HT-29 (cell line): ENCODE results near the gene PRR11. TPM values are rescaled to one million over a fixed set of nuclear protein-coding genes. Genes with fewer than 3 reads are reported as not detected.
A peak's percentile ranks its signal among the peaks of the same experiment; 100 is the strongest.
"Not testable (repeated sequence)": the region's sequence is repeated elsewhere in the genome, so short reads cannot be mapped to it uniquely, and the experiment has no call there.

ENCODE experiments used
- DNase-seq: peaks from one replicate; pipeline ENCODE4 v3.0.0-alpha.2; 2015; ENCODE audit warnings: low spot score
- total RNA-seq: library from RNA; depleted of rRNA; stranded (reverse); fragments of >200 nt; shearing (Covaris generic); gene quantifications from 2 replicates; pipeline ENCODE4 v1.2.3, GENCODE V29; 2014; rRNA removed

The PRR11 gene
- 9.7 and 10.0 TPM in 2 replicates for total RNA-seq

GRCh38 chr17:59155439-59156177 is at the start of gene PRR11:
TSS of gene PRR11 (plus strand) at chr17:59155746. CDS start at chr17:59169753, 14,007 bp downstream.
- peak; percentile 98 for DNase-seq

GRCh38 chr17:59105852-59106462 is 49.6 kb upstream of the PRR11 start:
- peak; percentile 57 for DNase-seq

- DNase-seq = peak; percentile 99
Measured at GRCh38 chr17:59106463-59107305, 48.9 kb upstream of the PRR11 start, which contains the start of gene TRIM37. TSS of gene TRIM37 (minus strand) at chr17:59106880. CDS start at chr17:59106461, 419 bp downstream.

- no peak for DNase-seq
Measured at GRCh38 chr17:59107306-59107670, 48.3 kb upstream of the PRR11 start.

GRCh38 chr17:59108400-59109102 is 47.0 kb upstream of the PRR11 start:
- no peak for DNase-seq

GRCh38 chr17:59110973-59111372 is 44.6 kb upstream of the PRR11 start:
- DNase-seq = no peak

- no peak for DNase-seq
Measured at GRCh38 chr17:59111539-59111938, 44.0 kb upstream of the PRR11 start.

GRCh38 chr17:59115474-59115873 is 40.1 kb upstream of the PRR11 start:
- no peak for DNase-seq

GRCh38 chr17:59121901-59122480 is 33.6 kb upstream of the PRR11 start:
- no peak for DNase-seq

- DNase-seq = no peak
Measured at GRCh38 chr17:59124665-59125064, 30.9 kb upstream of the PRR11 start.

GRCh38 chr17:59126809-59127417 is 28.6 kb upstream of the PRR11 start:
- DNase-seq = no peak

GRCh38 chr17:59129814-59130213 is 25.7 kb upstream of the PRR11 start:
- DNase-seq = no peak

- no peak for DNase-seq
Measured at GRCh38 chr17:59131131-59131530, 24.4 kb upstream of the PRR11 start.

GRCh38 chr17:59138339-59138738 is 17.2 kb upstream of the PRR11 start:
- DNase-seq = not testable (repeated sequence)

GRCh38 chr17:59139939-59140338 is 15.6 kb upstream of the PRR11 start:
- DNase-seq = no peak

- no peak for DNase-seq
Measured at GRCh38 chr17:59141860-59142259, 13.7 kb upstream of the PRR11 start.

GRCh38 chr17:59145571-59146096 is 9.9 kb upstream of the PRR11 start:
- no peak for DNase-seq

- DNase-seq = no peak
Measured at GRCh38 chr17:59149051-59149450, 6.5 kb upstream of the PRR11 start.

- DNase-seq = no peak
Measured at GRCh38 chr17:59149841-59150511, 5.6 kb upstream of the PRR11 start.

GRCh38 chr17:59151006-59151405 is 4.5 kb upstream of the PRR11 start:
- no peak for DNase-seq
